HG02852 (cell line): ENCODE results near the gene TMEM120A.

ENCODE experiments used
- ATAC-seq: cut with Tn5 transposase; IDR thresholded peaks from one replicate; pipeline ENCODE4 v1.9.1; 2021; ENCODE audit warnings: mild to moderate bottlenecking, moderate library complexity; ENCODE audit not compliant: unreplicated experiment

TMEM120A gene

GRCh38 chr7:75960372-75960771 lies 34.0 kb downstream of the TMEM120A start:
- no peak for ATAC-seq

- no peak for ATAC-seq
Measured at GRCh38 chr7:75958802-75959543, 35.4 kb downstream of the TMEM120A start.

- no peak for ATAC-seq
Measured at GRCh38 chr7:75957021-75957736, 37.2 kb downstream of the TMEM120A start.

GRCh38 chr7:75955331-75955955 lies 39.0 kb downstream of the TMEM120A start:
- ATAC-seq: no peak

- ATAC-seq: no peak
Measured at GRCh38 chr7:75953931-75954330, 40.5 kb downstream of the TMEM120A start.

DNA sequence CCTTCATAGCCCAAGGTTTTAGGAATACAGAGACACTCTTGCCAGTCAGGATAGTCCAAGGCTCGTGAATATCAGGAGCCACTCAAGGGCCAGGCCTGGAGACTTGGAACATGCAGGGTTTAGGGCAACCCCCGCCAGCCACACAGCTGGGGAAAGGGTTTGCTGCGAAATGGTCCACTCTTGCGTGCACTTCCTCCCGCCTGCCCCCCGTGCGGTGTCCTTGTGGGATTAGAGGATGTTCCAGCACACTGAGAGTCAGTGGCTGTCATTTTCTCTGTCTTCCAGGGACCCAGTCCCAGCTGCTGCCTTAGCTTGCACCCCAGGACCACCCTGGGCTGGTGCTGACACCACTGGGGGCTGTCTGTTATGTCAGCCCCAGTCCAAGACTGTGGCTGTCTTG lies 41.0 kb downstream of the TMEM120A start:
- ATAC-seq: no peak

DNA sequence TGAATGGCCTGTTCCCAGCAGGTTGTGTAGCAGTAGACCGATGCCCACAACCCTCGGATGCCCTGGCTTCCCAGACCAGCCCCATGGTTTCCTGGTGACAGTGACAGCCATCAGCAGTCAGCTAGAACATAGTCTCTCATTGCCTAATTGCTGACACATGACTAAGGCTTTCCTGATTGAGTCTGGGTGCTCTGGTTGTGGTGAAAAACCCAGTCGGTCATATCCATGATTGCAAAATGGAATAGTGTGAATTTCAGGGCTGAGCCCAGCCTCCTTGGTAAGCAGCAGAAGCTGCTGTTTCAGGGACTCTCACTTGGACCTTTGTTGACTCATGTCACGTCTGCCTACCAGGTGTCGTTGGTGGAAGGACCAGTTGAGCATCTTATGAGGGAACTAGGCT lies 42.9 kb downstream of the TMEM120A start:
- no peak for ATAC-seq

GRCh38 chr7:75950111-75950681 lies 44.2 kb downstream of the TMEM120A start:
- no peak for ATAC-seq

- no peak for ATAC-seq
Measured at GRCh38 chr7:75948179-75948578, 46.2 kb downstream of the TMEM120A start.

DNA sequence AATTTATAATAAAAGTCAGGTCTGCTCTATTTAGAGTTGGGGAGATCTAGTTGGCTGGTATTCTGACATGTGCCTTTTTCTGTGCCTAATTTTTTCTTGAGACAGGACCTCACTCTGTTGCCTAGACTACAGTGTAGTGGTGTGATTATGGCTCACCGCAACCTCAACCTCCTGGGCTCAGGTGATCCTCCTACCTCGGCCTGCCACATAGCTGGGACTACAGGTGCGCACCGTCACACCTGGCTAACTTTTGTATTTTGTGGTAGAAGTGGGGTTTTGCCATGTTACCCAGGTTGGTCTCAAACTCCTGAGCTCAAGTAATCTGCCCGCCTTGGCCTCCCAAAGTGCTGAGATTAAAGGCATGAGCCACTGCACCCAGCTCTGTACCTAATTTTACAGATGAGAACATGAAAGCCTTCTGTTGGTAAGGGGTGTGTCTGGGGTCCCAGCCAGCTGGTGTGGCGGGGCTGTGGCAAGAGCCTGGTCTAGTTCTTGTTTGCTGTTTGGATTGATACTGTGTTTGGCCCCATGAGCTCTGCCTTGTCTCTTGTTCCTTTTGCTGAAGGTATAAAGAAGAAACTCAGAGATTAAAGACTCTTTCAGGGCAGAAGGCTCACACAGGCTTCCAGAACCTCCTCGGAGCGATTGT lies 48.1 kb downstream of the TMEM120A start:
- ATAC-seq: no peak

GRCh38 chr7:75945297-75946168 lies 48.9 kb downstream of the TMEM120A start:
- no peak for ATAC-seq

GRCh38 chr7:75944507-75944906 lies 49.9 kb downstream of the TMEM120A start:
- ATAC-seq: no peak

GRCh38 chr7:75943864-75944263 lies 50.5 kb downstream of the TMEM120A start:
- no peak for ATAC-seq

- ATAC-seq: no peak
Measured at GRCh38 chr7:75938921-75939320, 55.5 kb downstream of the TMEM120A start.

GRCh38 chr7:75937958-75938786 lies 56.2 kb downstream of the TMEM120A start:
- ATAC-seq: no peak
